CD4-positive, alpha-beta T cell (primary cell): ENCODE results near the gene BATF. TPM values are rescaled to one million over a fixed set of nuclear protein-coding genes. Genes with fewer than 3 reads are reported as not detected.

Source experiments
- ATAC-seq: fragments of 200-7000 bp; cut with Tn5 transposase; one replicate; pipeline ENCODE4 v1.10.0; 2022; ENCODE audit warnings: mild to moderate bottlenecking; ENCODE audit not compliant: poor library complexity
- CTCF ChIA-PET: fragments of 350-600 bp; sonication (Branson Sonifier 250); formaldehyde crosslinking; loops from one replicate; lab custom pipeline; 2021; ENCODE audit warnings: antibody characterized with exemption, inconsistent platforms; lab: Charles Lee
- POLR2A ChIA-PET: fragments of 350-600 bp; sonication (Branson Sonifier 250); formaldehyde crosslinking; loops from one replicate; lab custom pipeline; 2021; ENCODE audit warnings: antibody characterized with exemption, inconsistent platforms; lab: Charles Lee
- DNase-seq, 14 experiments: peaks; one replicate each; pipeline ENCODE4 v3.0.0-alpha.2; 2013 to 2020; ENCODE audit warnings: mixed read lengths in 2 of 14
- H3K27ac ChIP-seq, 2 donors: one replicate each; pipeline versions ENCODE4 v1.5.1 to v1.7.0; 2013; ENCODE audit warnings: low read length in 2 of 2, low read depth in 1 of 2, mild to moderate bottlenecking in 1 of 2
- H3K27me3 ChIP-seq, 2 experiments: 1 replicate in 1 of 2; 2 replicates in 1 of 2; pipeline versions ENCODE4 v1.6.1 to v1.7.0; 2013; ENCODE audit warnings: low read length in 2 of 2, control low read depth in 1 of 2, mild to moderate bottlenecking in 1 of 2, moderate library complexity in 1 of 2; ENCODE audit not compliant: insufficient read depth in 2 of 2, control insufficient read depth in 1 of 2
- H3K36me3 ChIP-seq: one replicate; pipeline ENCODE4 v1.6.1; 2013; ENCODE audit warnings: low read length, control low read depth; ENCODE audit not compliant: insufficient read depth
- H3K4me1 ChIP-seq: one replicate; pipeline ENCODE4 v1.6.1; 2013; ENCODE audit warnings: low read length, control low read depth; ENCODE audit not compliant: insufficient read depth
- H3K4me3 ChIP-seq: one replicate; pipeline ENCODE4 v1.5.1; 2013; ENCODE audit warnings: mild to moderate bottlenecking, low read length, moderate library complexity
- H3K9me3 ChIP-seq, 2 experiments: 1 replicate in 1 of 2; 2 replicates in 1 of 2; pipeline versions ENCODE4 v1.6.1 to v1.7.0; 2013; ENCODE audit warnings: low read length in 2 of 2, mild to moderate bottlenecking in 2 of 2, control low read depth in 1 of 2, moderate library complexity in 1 of 2; ENCODE audit not compliant: control insufficient read depth in 1 of 2, insufficient read depth in 1 of 2
- H3K27ac Mint-ChIP-seq: one replicate; pipeline ENCODE4 v1.8.0; 2020; ENCODE audit warnings: mixed read lengths
- H3K27me3 Mint-ChIP-seq: one replicate; pipeline ENCODE4 v1.8.0; 2021; ENCODE audit warnings: mixed read lengths
- H3K36me3 Mint-ChIP-seq: one replicate; pipeline ENCODE4 v1.8.0; 2021; ENCODE audit warnings: low read depth, mixed read lengths
- H3K4me1 Mint-ChIP-seq: one replicate; pipeline ENCODE4 v1.8.0; 2021; ENCODE audit warnings: low read depth, mixed read lengths
- H3K4me3 Mint-ChIP-seq: one replicate; pipeline ENCODE4 v1.8.0; 2020; ENCODE audit warnings: mild to moderate bottlenecking, mixed read lengths
- H3K9me3 Mint-ChIP-seq: one replicate; pipeline ENCODE4 v1.8.0; 2020; ENCODE audit warnings: mixed read lengths
- intact Hi-C, 2 experiments: fragments of 100-400 bp; cut with DNase I in 1 of 2; cut with micrococcal nuclease in 1 of 2; formaldehyde crosslinking; loops; one replicate each; pipeline versions ENCODE4 v1.15.1 to v1.9.0; 2023 to 2025; cut with DNase I, micrococcal nuclease
- total RNA-seq, 174 experiments: library from RNA in 2 of 174; stranded (reverse) in 2 of 174; gene quantifications; one replicate each; pipeline ENCODE4 v1.2.3 and lab custom pipeline; 2021 to 2026
- TF ChIP-seq, protein P1 (sequence below): fragments of 200-600 bp; IDR thresholded peaks from one replicate; pipeline ENCODE4 v1.8.0; 2022; ENCODE audit warnings: antibody characterized with exemption, mild to moderate bottlenecking

The BATF gene
- total RNA-seq, 2 experiments from 2014 or later, result 6.7 to 7.8 TPM

DNA sequence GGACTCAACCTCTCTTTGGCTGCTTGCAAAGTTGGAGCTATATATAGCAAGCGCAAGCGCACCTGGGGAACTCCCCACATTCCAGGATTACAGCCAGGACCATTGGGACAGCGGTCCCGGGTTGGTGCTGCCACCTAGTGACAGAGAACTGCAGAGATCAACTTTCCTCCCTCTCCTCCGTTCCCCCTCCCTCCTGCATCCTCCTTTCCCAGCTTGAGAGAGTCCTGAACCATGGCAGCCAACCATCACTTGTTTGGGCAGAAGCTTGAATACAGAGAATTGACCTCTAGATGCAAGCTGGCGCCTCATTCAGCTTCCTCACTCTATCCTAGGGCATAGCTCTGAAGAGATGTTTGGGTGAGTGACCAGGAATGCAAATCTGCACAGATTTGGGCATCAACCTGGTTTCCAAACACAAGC is 38.8 kb downstream of the BATF start:
- ChIA-PET POLR2A (interaction anchor here (0.5 to 1.3 kb wide), 7 partner anchors 14 to 58 kb away, joined by 3 to 6 read pairs (median 3); no protein-coding TSS in a partner anchor), CTCF (interaction anchor here (0.6 to 2.2 kb wide), 19 partner anchors 9 to 1499 kb away, joined by 3 to 18 read pairs (median 5); partner anchors contain the start of gene FLVCR2)
- no peaks in the 10 kb centered on the region for H3K27me3 Mint-ChIP-seq
- no peak overlapping the region for H3K4me3 Mint-ChIP-seq
- H3K4me1 ChIP-seq, result peaks cover 27% of the 10 kb centered on the region
- H3K27me3 ChIP-seq, result no peaks in the 10 kb centered on the region
- peaks cover 0 to 3% of the 10 kb centered on the region in 2 experiments for H3K9me3 ChIP-seq
- H3K9me3 Mint-ChIP-seq, result no peaks in the 10 kb centered on the region
- ATAC-seq (peak; percentile 56), DNase-seq (peak in 11 of 14 experiments; percentile 19 to 76 (median 38))
- H3K36me3 Mint-ChIP-seq, result no peaks in the 10 kb centered on the region
- peak overlapping the region; percentile 28 for H3K27ac Mint-ChIP-seq
- H3K27ac ChIP-seq, result no peak overlapping the region
- intact Hi-C loops, result loop anchor here (1.0 to 5.0 kb wide), 5 partner anchors 42 to 429 kb away; no protein-coding TSS in a partner anchor
- no peaks in the 10 kb centered on the region for H3K36me3 ChIP-seq
- peaks cover 39% of the 10 kb centered on the region for H3K4me1 Mint-ChIP-seq
- TF ChIP-seq, protein P1, sequence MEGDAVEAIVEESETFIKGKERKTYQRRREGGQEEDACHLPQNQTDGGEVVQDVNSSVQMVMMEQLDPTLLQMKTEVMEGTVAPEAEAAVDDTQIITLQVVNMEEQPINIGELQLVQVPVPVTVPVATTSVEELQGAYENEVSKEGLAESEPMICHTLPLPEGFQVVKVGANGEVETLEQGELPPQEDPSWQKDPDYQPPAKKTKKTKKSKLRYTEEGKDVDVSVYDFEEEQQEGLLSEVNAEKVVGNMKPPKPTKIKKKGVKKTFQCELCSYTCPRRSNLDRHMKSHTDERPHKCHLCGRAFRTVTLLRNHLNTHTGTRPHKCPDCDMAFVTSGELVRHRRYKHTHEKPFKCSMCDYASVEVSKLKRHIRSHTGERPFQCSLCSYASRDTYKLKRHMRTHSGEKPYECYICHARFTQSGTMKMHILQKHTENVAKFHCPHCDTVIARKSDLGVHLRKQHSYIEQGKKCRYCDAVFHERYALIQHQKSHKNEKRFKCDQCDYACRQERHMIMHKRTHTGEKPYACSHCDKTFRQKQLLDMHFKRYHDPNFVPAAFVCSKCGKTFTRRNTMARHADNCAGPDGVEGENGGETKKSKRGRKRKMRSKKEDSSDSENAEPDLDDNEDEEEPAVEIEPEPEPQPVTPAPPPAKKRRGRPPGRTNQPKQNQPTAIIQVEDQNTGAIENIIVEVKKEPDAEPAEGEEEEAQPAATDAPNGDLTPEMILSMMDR, result peak; percentile 96
- H3K4me3 ChIP-seq, result no peak overlapping the region

DNA sequence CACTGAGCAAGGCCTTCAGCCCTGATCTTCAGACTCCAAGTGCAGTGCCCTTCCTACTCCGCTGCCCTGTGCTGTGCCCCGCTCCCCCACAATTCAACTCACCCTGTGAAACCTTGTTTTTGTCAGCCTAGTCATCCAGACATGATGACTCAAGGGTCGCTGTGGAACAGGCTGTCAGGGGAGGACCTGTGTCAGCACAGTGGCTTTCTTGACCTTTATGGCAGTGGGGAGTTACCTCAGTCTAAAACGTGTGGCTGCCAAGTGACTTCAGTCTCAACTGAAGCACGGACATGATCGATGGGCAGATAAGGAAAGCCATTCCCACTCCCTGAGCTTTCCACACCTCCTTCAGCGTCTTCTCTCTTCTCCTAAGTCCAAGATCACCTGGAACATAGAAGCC is 39.8 kb downstream of the BATF start:
- H3K9me3 ChIP-seq, result peaks cover 0 to 3% of the 10 kb centered on the region in 2 experiments
- no peak overlapping the region for H3K4me3 Mint-ChIP-seq
- H3K27ac ChIP-seq, result no peak overlapping the region
- ChIA-PET POLR2A (interaction anchor here (1.2 to 1.3 kb wide), 2 partner anchors 15 to 39 kb away, joined by 4 to 5 read pairs; no protein-coding TSS in a partner anchor), CTCF (interaction anchor here (0.7 to 2.2 kb wide), 7 partner anchors 10 to 73 kb away, joined by 3 to 18 read pairs (median 4); no protein-coding TSS in a partner anchor)
- TF ChIP-seq, protein P1, result no peak
- no peak overlapping the region for H3K27ac Mint-ChIP-seq
- H3K27me3 ChIP-seq, result no peaks in the 10 kb centered on the region
- H3K4me3 ChIP-seq, result no peak overlapping the region
- no peaks in the 10 kb centered on the region for H3K9me3 Mint-ChIP-seq
- intact Hi-C loops, result loop anchor here in 1 of 2 experiments (5.0 kb wide), 1 partner anchor 430 kb away; no protein-coding TSS in a partner anchor
- peaks cover 37% of the 10 kb centered on the region for H3K4me1 ChIP-seq
- no peaks in the 10 kb centered on the region for H3K36me3 ChIP-seq
- ATAC-seq (no peak), DNase-seq (peak in 1 of 14 experiments; percentile 47)
- H3K4me1 Mint-ChIP-seq, result peaks cover 48% of the 10 kb centered on the region
- H3K36me3 Mint-ChIP-seq, result no peaks in the 10 kb centered on the region
- H3K27me3 Mint-ChIP-seq, result no peaks in the 10 kb centered on the region

- ATAC-seq (no peak), DNase-seq (no peak)
- no peak overlapping the region for H3K27ac ChIP-seq
- H3K36me3 ChIP-seq, result no peaks in the 10 kb centered on the region
- POLR2A ChIA-PET, result interaction anchor here (1.2 kb wide), 1 partner anchor 40 kb away, joined by 5 read pairs; no protein-coding TSS in a partner anchor
- peaks cover 0 to 3% of the 10 kb centered on the region in 2 experiments for H3K9me3 ChIP-seq
- Mint-ChIP-seq H3K4me3 (no peak overlapping the region), H3K27me3 (no peaks in the 10 kb centered on the region), H3K36me3 (no peaks in the 10 kb centered on the region), H3K27ac (no peak overlapping the region), H3K4me1 (peaks cover 48% of the 10 kb centered on the region), H3K9me3 (no peaks in the 10 kb centered on the region)
- TF ChIP-seq, protein P1, result no peak
- CTCF ChIA-PET, result interaction anchor here (0.7 to 2.2 kb wide), 3 partner anchors 15 to 44 kb away, joined by 3 to 18 read pairs (median 4); no protein-coding TSS in a partner anchor
- H3K27me3 ChIP-seq, result no peaks in the 10 kb centered on the region
- no peak overlapping the region for H3K4me3 ChIP-seq
- intact Hi-C loops, result loop anchor here in 1 of 2 experiments (5.0 kb wide), 1 partner anchor 430 kb away; no protein-coding TSS in a partner anchor
- H3K4me1 ChIP-seq, result peaks cover 37% of the 10 kb centered on the region
Measured at GRCh38 chr14:75562489-75562888, 40.2 kb downstream of the BATF start.
